Uterus (tissue), 4 donors: ENCODE results near the gene MSANTD1. TPM values are rescaled to one million over a fixed set of nuclear protein-coding genes. Genes with fewer than 3 reads are reported as not detected.

ENCODE experiments used
- DNase-seq, 2 donors: peaks; one replicate each; pipeline ENCODE4 v3.0.0-alpha.2; 2019 to 2020
- H3K27ac ChIP-seq, 2 donors: fragments of 200-600 bp; sonication (generic); 1 replicate in 1 of 2; 2 replicates in 1 of 2; pipeline ENCODE4 v1.5.1; 2016 to 2018
- H3K27me3 ChIP-seq, 2 donors: fragments of 200-600 bp; sonication (generic); one replicate each; pipeline ENCODE4 v1.5.1; 2018 to 2019; ENCODE audit warnings: control low read depth in 1 of 2
- H3K36me3 ChIP-seq, 2 donors: fragments of 200-600 bp; sonication (generic); one replicate each; pipeline ENCODE4 v1.5.1; 2019; ENCODE audit warnings: control low read depth in 1 of 2
- H3K4me1 ChIP-seq, 2 donors: fragments of 200-600 bp; sonication (generic); one replicate each; pipeline ENCODE4 v1.5.1; 2018 to 2019; ENCODE audit warnings: control low read depth in 1 of 2
- H3K4me3 ChIP-seq, 2 donors: fragments of 200-600 bp; sonication (generic); 1 replicate in 1 of 2; 2 replicates in 1 of 2; pipeline ENCODE4 v1.5.1; 2018 to 2019; ENCODE audit warnings: mild to moderate bottlenecking in 1 of 2
- H3K9me3 ChIP-seq, 2 donors: fragments of 200-600 bp; sonication (generic); one replicate each; pipeline ENCODE4 v1.5.1; 2019; ENCODE audit warnings: control low read depth in 1 of 2
- POLR2A ChIP-seq, 2 donors: fragments of 450-650 bp; IDR thresholded peaks; one replicate each; pipeline ENCODE4 v1.6.1; 2016; ENCODE audit warnings: antibody characterized with exemption in 2 of 2, mild to moderate bottlenecking in 1 of 2, moderate library complexity in 1 of 2
- intact Hi-C: fragments of 100-400 bp; cut with DNase I; formaldehyde crosslinking; loops from one replicate; pipeline ENCODE4 v1.15.1; 2023; ENCODE audit warnings: low total_unique reads
- total RNA-seq, 4 donors: library from RNA; depleted of rRNA in 3 of 4; stranded (reverse); fragments of >200 nt in 3 of 4; gene quantifications; one replicate each; pipeline versions ENCODE4 v1.1.0 to v1.2.4, GENCODE V29; 2014 to 2023
- TF ChIP-seq, protein P1 (sequence below), 4 experiments: fragments of 200-600 bp in 2 of 4; fragments of 450-650 bp in 2 of 4; sonication (generic) in 2 of 4; IDR thresholded peaks; one replicate each; pipeline ENCODE4 v1.5.1; 2016 to 2019; ENCODE audit warnings: antibody characterized with exemption in 4 of 4, mild to moderate bottlenecking in 2 of 4, moderate library complexity in 1 of 4
- donor health status: DM: yes; HTN: yes; CAD: no.

The MSANTD1 gene
- total RNA-seq, 4 donors from 2014 or later: 1.3 to 3.3 (median 2.1) TPM; not detected in 1

- intact Hi-C loops: no loop called here
- no peaks in the 10 kb centered on the region for H3K4me1 ChIP-seq
- H3K27ac ChIP-seq: no peak overlapping the region
- no peak for DNase-seq
- TF ChIP-seq POLR2A (IDR thresholded peaks at IDR 0.05): no peak
- TF ChIP-seq, protein P1, sequence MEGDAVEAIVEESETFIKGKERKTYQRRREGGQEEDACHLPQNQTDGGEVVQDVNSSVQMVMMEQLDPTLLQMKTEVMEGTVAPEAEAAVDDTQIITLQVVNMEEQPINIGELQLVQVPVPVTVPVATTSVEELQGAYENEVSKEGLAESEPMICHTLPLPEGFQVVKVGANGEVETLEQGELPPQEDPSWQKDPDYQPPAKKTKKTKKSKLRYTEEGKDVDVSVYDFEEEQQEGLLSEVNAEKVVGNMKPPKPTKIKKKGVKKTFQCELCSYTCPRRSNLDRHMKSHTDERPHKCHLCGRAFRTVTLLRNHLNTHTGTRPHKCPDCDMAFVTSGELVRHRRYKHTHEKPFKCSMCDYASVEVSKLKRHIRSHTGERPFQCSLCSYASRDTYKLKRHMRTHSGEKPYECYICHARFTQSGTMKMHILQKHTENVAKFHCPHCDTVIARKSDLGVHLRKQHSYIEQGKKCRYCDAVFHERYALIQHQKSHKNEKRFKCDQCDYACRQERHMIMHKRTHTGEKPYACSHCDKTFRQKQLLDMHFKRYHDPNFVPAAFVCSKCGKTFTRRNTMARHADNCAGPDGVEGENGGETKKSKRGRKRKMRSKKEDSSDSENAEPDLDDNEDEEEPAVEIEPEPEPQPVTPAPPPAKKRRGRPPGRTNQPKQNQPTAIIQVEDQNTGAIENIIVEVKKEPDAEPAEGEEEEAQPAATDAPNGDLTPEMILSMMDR (IDR thresholded peaks at IDR 0.05): no peak
- no peaks in the 10 kb centered on the region for H3K9me3 ChIP-seq
- H3K27me3 ChIP-seq: no peaks in the 10 kb centered on the region
- H3K36me3 ChIP-seq: no peaks in the 10 kb centered on the region
- H3K4me3 ChIP-seq: no peak overlapping the region
These were observed 1.4 kb upstream of the MSANTD1 start for GRCh38 chr4:3247399-3248177.

DNA sequence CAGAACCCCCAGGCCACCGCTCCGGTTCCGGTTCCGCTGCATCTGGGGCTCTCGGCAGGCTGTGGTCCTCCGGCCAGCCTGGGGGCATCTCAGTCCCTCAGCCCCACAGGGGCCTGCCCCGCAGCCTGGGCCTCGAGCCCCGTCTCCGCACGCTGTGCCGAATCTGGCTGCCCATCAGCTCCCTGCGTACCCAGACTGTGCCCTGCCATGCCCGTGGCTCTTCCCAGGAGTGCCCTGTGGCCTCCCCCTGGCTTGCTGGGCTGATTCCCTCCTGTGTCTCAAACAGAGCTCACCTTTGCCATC lies 830 bp upstream of the MSANTD1 start:
- no peaks in the 10 kb centered on the region for H3K36me3 ChIP-seq

GRCh38 chr4:3249711-3250437 lies 915 bp downstream of the MSANTD1 start:
- no peak overlapping the region for H3K4me3 ChIP-seq
- intact Hi-C loops: no loop called here
- H3K27ac ChIP-seq: no peak overlapping the region
- H3K36me3 ChIP-seq: no peaks in the 10 kb centered on the region
- DNase-seq: no peak
- H3K4me1 ChIP-seq: no peaks in the 10 kb centered on the region
- no peaks in the 10 kb centered on the region for H3K27me3 ChIP-seq
- no peaks in the 10 kb centered on the region for H3K9me3 ChIP-seq
- no peak for TF ChIP-seq POLR2A (IDR thresholded peaks at IDR 0.05)
- TF ChIP-seq, protein P1 (IDR thresholded peaks at IDR 0.05): no peak

More for the DNA sequence above, 830 bp upstream of the MSANTD1 start:
- TF ChIP-seq, protein P1 (IDR thresholded peaks at IDR 0.05): no peak
- TF ChIP-seq POLR2A (IDR thresholded peaks at IDR 0.05): no peak
- intact Hi-C loops: no loop called here
- H3K27ac ChIP-seq: no peak overlapping the region
- no peaks in the 10 kb centered on the region for H3K9me3 ChIP-seq
- no peak for DNase-seq
- no peaks in the 10 kb centered on the region for H3K4me1 ChIP-seq
- no peaks in the 10 kb centered on the region for H3K27me3 ChIP-seq
- H3K4me3 ChIP-seq: no peak overlapping the region

- Histone ChIP-seq H3K4me3 (no peak overlapping the region), H3K4me1 (no peaks in the 10 kb centered on the region), H3K36me3 (no peaks in the 10 kb centered on the region), H3K27me3 (no peaks in the 10 kb centered on the region), H3K9me3 (no peaks in the 10 kb centered on the region), H3K27ac (no peak overlapping the region)
- DNase-seq: no peak
- TF ChIP-seq, protein P1 (IDR thresholded peaks at IDR 0.05): no peak
- no peak for TF ChIP-seq POLR2A (IDR thresholded peaks at IDR 0.05)
- intact Hi-C loops: no loop called here
These were observed 1.5 kb downstream of the MSANTD1 start for GRCh38 chr4:3250438-3250955.
